Activated T-cell treated with anti-CD3 and anti-CD28 coated beads, Interleukin-2, amount 50 U/mL, for 24 hours (primary cell): ENCODE measurements around the gene CA12.

Experiments
- DNase-seq: peaks from one replicate; pipeline ENCODE4 v3.0.0-alpha.2; 2020
- H3K27ac Mint-ChIP-seq: 2 replicates; pipeline ENCODE4 v1.8.0; 2020; ENCODE audit warnings: mild to moderate bottlenecking, mixed read lengths
- H3K27me3 Mint-ChIP-seq: 2 replicates; pipeline ENCODE4 v1.8.0; 2020; ENCODE audit warnings: mixed read lengths
- H3K36me3 Mint-ChIP-seq: 2 replicates; pipeline ENCODE4 v1.8.0; 2020; ENCODE audit warnings: low read depth, mixed read lengths
- H3K4me1 Mint-ChIP-seq: 2 replicates; pipeline ENCODE4 v1.8.0; 2020; ENCODE audit warnings: low read depth, mixed read lengths
- H3K4me3 Mint-ChIP-seq: 2 replicates; pipeline ENCODE4 v1.8.0; 2020; ENCODE audit warnings: mild to moderate bottlenecking, moderate library complexity, mixed read lengths
- H3K9me3 Mint-ChIP-seq: 2 replicates; pipeline ENCODE4 v1.8.0; 2020; ENCODE audit warnings: mixed read lengths

CA12 gene

GRCh38 chr15:63363292-63363691, 18.4 kb downstream of the CA12 start:
- Mint-ChIP-seq H3K4me1 (no peaks in the 10 kb centered on the region), H3K36me3 (no peaks in the 10 kb centered on the region), H3K9me3 (no peaks in the 10 kb centered on the region), H3K27me3 (no peaks in the 10 kb centered on the region), H3K4me3 (no peak overlapping the region), H3K27ac (no peak overlapping the region)
- DNase-seq = no peak

- Mint-ChIP-seq H3K9me3 (no peaks in the 10 kb centered on the region), H3K27ac (no peak overlapping the region), H3K4me1 (no peaks in the 10 kb centered on the region), H3K36me3 (no peaks in the 10 kb centered on the region), H3K4me3 (no peak overlapping the region), H3K27me3 (no peaks in the 10 kb centered on the region)
- DNase-seq = no peak
These were observed 18.8 kb downstream of the CA12 start for GRCh38 chr15:63362885-63363284.

GRCh38 chr15:63362196-63362595, 19.4 kb downstream of the CA12 start:
- H3K4me1 Mint-ChIP-seq = no peaks in the 10 kb centered on the region
- no peak overlapping the region for H3K27ac Mint-ChIP-seq
- no peak for DNase-seq
- H3K36me3 Mint-ChIP-seq = no peaks in the 10 kb centered on the region
- no peaks in the 10 kb centered on the region for H3K27me3 Mint-ChIP-seq
- no peak overlapping the region for H3K4me3 Mint-ChIP-seq
- no peaks in the 10 kb centered on the region for H3K9me3 Mint-ChIP-seq

- Mint-ChIP-seq H3K27ac (no peak overlapping the region), H3K36me3 (no peaks in the 10 kb centered on the region), H3K4me3 (no peak overlapping the region), H3K9me3 (no peaks in the 10 kb centered on the region), H3K27me3 (no peaks in the 10 kb centered on the region), H3K4me1 (no peaks in the 10 kb centered on the region)
- DNase-seq = no peak
These were observed 21.5 kb downstream of the CA12 start for GRCh38 chr15:63360170-63360569.

GRCh38 chr15:63358241-63359029, 23.2 kb downstream of the CA12 start:
- H3K4me3 Mint-ChIP-seq = no peak overlapping the region

GRCh38 chr15:63357731-63358130, 23.9 kb downstream of the CA12 start:
- H3K36me3 Mint-ChIP-seq = no peaks in the 10 kb centered on the region
- H3K27ac Mint-ChIP-seq = no peak overlapping the region

More at GRCh38 chr15:63358241-63359029, 23.2 kb downstream of the CA12 start:
- no peak for DNase-seq
- Mint-ChIP-seq H3K9me3 (no peaks in the 10 kb centered on the region), H3K36me3 (no peaks in the 10 kb centered on the region), H3K4me1 (no peaks in the 10 kb centered on the region), H3K27ac (no peak overlapping the region), H3K27me3 (no peaks in the 10 kb centered on the region)

GRCh38 chr15:63357061-63357460, 24.6 kb downstream of the CA12 start:
- H3K4me1 Mint-ChIP-seq = no peaks in the 10 kb centered on the region
- no peak overlapping the region for H3K4me3 Mint-ChIP-seq
- H3K27me3 Mint-ChIP-seq = no peaks in the 10 kb centered on the region
- no peaks in the 10 kb centered on the region for H3K9me3 Mint-ChIP-seq
- DNase-seq = no peak
- no peaks in the 10 kb centered on the region for H3K36me3 Mint-ChIP-seq
- no peak overlapping the region for H3K27ac Mint-ChIP-seq

More at GRCh38 chr15:63357731-63358130, 23.9 kb downstream of the CA12 start:
- Mint-ChIP-seq H3K4me1 (no peaks in the 10 kb centered on the region), H3K27me3 (no peaks in the 10 kb centered on the region), H3K9me3 (no peaks in the 10 kb centered on the region), H3K4me3 (no peak overlapping the region)
- DNase-seq = no peak

- Mint-ChIP-seq H3K4me1 (no peaks in the 10 kb centered on the region), H3K27ac (no peak overlapping the region), H3K4me3 (no peak overlapping the region), H3K27me3 (no peaks in the 10 kb centered on the region), H3K9me3 (no peaks in the 10 kb centered on the region), H3K36me3 (no peaks in the 10 kb centered on the region)
- no peak for DNase-seq
These were observed 26.6 kb downstream of the CA12 start for GRCh38 chr15:63354821-63355650.

GRCh38 chr15:63353887-63354286, 27.8 kb downstream of the CA12 start:
- H3K27ac Mint-ChIP-seq = no peak overlapping the region

GRCh38 chr15:63353261-63353660, 28.4 kb downstream of the CA12 start:
- H3K36me3 Mint-ChIP-seq = no peaks in the 10 kb centered on the region
- no peaks in the 10 kb centered on the region for H3K9me3 Mint-ChIP-seq
- DNase-seq = no peak
- H3K4me1 Mint-ChIP-seq = no peaks in the 10 kb centered on the region
- H3K27me3 Mint-ChIP-seq = no peaks in the 10 kb centered on the region
- no peak overlapping the region for H3K27ac Mint-ChIP-seq
- H3K4me3 Mint-ChIP-seq = no peak overlapping the region

More at GRCh38 chr15:63353887-63354286, 27.8 kb downstream of the CA12 start:
- Mint-ChIP-seq H3K27me3 (no peaks in the 10 kb centered on the region), H3K36me3 (no peaks in the 10 kb centered on the region), H3K4me3 (no peak overlapping the region), H3K9me3 (no peaks in the 10 kb centered on the region), H3K4me1 (no peaks in the 10 kb centered on the region)
- no peak for DNase-seq

GRCh38 chr15:63352808-63353207, 28.8 kb downstream of the CA12 start:
- H3K4me3 Mint-ChIP-seq = no peak overlapping the region
- DNase-seq = no peak
- H3K36me3 Mint-ChIP-seq = no peaks in the 10 kb centered on the region
- no peak overlapping the region for H3K27ac Mint-ChIP-seq
- H3K9me3 Mint-ChIP-seq = no peaks in the 10 kb centered on the region
- no peaks in the 10 kb centered on the region for H3K4me1 Mint-ChIP-seq
- H3K27me3 Mint-ChIP-seq = no peaks in the 10 kb centered on the region

- Mint-ChIP-seq H3K4me1 (no peaks in the 10 kb centered on the region), H3K36me3 (no peaks in the 10 kb centered on the region), H3K27me3 (no peaks in the 10 kb centered on the region), H3K4me3 (no peak overlapping the region), H3K9me3 (no peaks in the 10 kb centered on the region), H3K27ac (no peak overlapping the region)
- no peak for DNase-seq
These were observed 30.5 kb downstream of the CA12 start for GRCh38 chr15:63351170-63351569.

- Mint-ChIP-seq H3K27me3 (no peaks in the 10 kb centered on the region), H3K27ac (no peak overlapping the region), H3K4me1 (no peaks in the 10 kb centered on the region), H3K4me3 (no peak overlapping the region), H3K9me3 (no peaks in the 10 kb centered on the region), H3K36me3 (no peaks in the 10 kb centered on the region)
- DNase-seq = no peak
These were observed 31.4 kb downstream of the CA12 start for GRCh38 chr15:63350178-63350621.

- Mint-ChIP-seq H3K4me1 (no peaks in the 10 kb centered on the region), H3K27me3 (peaks cover 2% of the 10 kb centered on the region)
These were observed 32.0 kb downstream of the CA12 start for GRCh38 chr15:63349621-63350020.

GRCh38 chr15:63349156-63349555, 32.5 kb downstream of the CA12 start:
- H3K4me3 Mint-ChIP-seq = no peak overlapping the region
- no peak for DNase-seq
- peaks cover 2% of the 10 kb centered on the region for H3K27me3 Mint-ChIP-seq
- no peaks in the 10 kb centered on the region for H3K36me3 Mint-ChIP-seq
- no peaks in the 10 kb centered on the region for H3K9me3 Mint-ChIP-seq
- no peaks in the 10 kb centered on the region for H3K4me1 Mint-ChIP-seq
- no peak overlapping the region for H3K27ac Mint-ChIP-seq

More at GRCh38 chr15:63349621-63350020, 32.0 kb downstream of the CA12 start:
- Mint-ChIP-seq H3K36me3 (no peaks in the 10 kb centered on the region), H3K4me3 (no peak overlapping the region), H3K27ac (no peak overlapping the region), H3K9me3 (no peaks in the 10 kb centered on the region)
- DNase-seq = no peak
